Kidney (tissue), 14 donors: ENCODE data around the gene EMILIN3. TPM values are rescaled to one million over a fixed set of nuclear protein-coding genes. Genes with fewer than 3 reads are reported as not detected.
"Not testable (repeated sequence)": the region's sequence is repeated elsewhere in the genome, so short reads cannot be mapped to it uniquely, and the experiment has no call there.

Experiments used
- DNase-seq, 5 donors: peaks; one replicate each; pipeline ENCODE4 v3.0.0-alpha.2; 2013 to 2020
- FAIRE-seq: peaks from 2 replicates; lab custom pipeline; 2012; peaks lifted over from hg19 to GRCh38; lab: Jason Lieb, UNC
- H3K27ac ChIP-seq, 2 donors: one replicate each; pipeline ENCODE4 v1.7.0; 2013; ENCODE audit warnings: low read depth in 2 of 2, low read length in 2 of 2, inconsistent platforms in 1 of 2
- H3K27me3 ChIP-seq: one replicate; pipeline ENCODE4 v1.7.1; 2013; ENCODE audit warnings: low read length, inconsistent platforms; ENCODE audit not compliant: control insufficient read depth, insufficient read depth
- H3K36me3 ChIP-seq, 3 donors: one replicate each; pipeline versions ENCODE4 v1.7.0 to v1.7.1; 2013; ENCODE audit warnings: low read length in 3 of 3, control low read depth in 1 of 3, inconsistent platforms in 1 of 3; ENCODE audit not compliant: insufficient read depth in 3 of 3, control insufficient read depth in 2 of 3
- H3K4me1 ChIP-seq, 3 donors: one replicate each; pipeline versions ENCODE4 v1.7.0 to v1.7.1; 2013; ENCODE audit warnings: low read length in 3 of 3, inconsistent platforms in 1 of 3, low read depth in 1 of 3; ENCODE audit not compliant: control insufficient read depth in 2 of 3, insufficient read depth in 2 of 3
- H3K4me3 ChIP-seq, 3 donors: one replicate each; pipeline versions ENCODE4 v1.7.0 to v1.8.1; 2013; ENCODE audit warnings: low read length in 3 of 3, control low read depth in 1 of 3, inconsistent platforms in 1 of 3
- H3K9ac ChIP-seq, 3 donors: one replicate each; pipeline versions ENCODE4 v1.7.0 to v1.7.1; 2013; ENCODE audit warnings: low read length in 3 of 3, control low read depth in 1 of 3, inconsistent platforms in 1 of 3
- H3K9me3 ChIP-seq, 3 donors: one replicate each; pipeline versions ENCODE4 v1.7.0 to v1.7.1; 2013; ENCODE audit warnings: low read length in 3 of 3, control low read depth in 1 of 3, inconsistent platforms in 1 of 3; ENCODE audit not compliant: control insufficient read depth in 2 of 3, insufficient read depth in 1 of 3
- intact Hi-C: fragments of 100-400 bp; cut with DNase I; formaldehyde crosslinking; loops from one replicate; pipeline ENCODE4 v1.11.1; 2022
- polyA plus RNA-seq: library from polyadenylated mRNA; stranded (reverse); fragments of 350-450 nt; fragmentation: Illumina TruSeq; extraction: RNeasy Lipid Tissue Mini Kit (QIAGEN cat#74804); gene quantifications from one replicate; pipeline ENCODE4 v1.2.3, GENCODE V29; 2014; ENCODE audit warnings: low read depth, low replicate concordance; ENCODE audit not compliant: insufficient read depth
- total RNA-seq: library from RNA; stranded (reverse); fragmentation: NEBNext Ultra II Directional; extraction: Animal tissue kit (Norgen Biotek cat#: 25700); gene quantifications from one replicate; pipeline ENCODE4 v1.2.1, GENCODE V29; 2021
- TF ChIP-seq, protein P1 (sequence below): IDR thresholded peaks from 3 replicates; pipeline ENCODE4 v1.5.1; 2012; ENCODE audit warnings: mild to moderate bottlenecking, moderate library complexity, borderline replicate concordance; ENCODE audit not compliant: insufficient read depth; ENCODE audit errors: extremely low read depth
- donor health status: control.
- donor health status: control.
- donor health status: control.
- donor health status: control.
- donor health status: control.
- donor health status: DM: yes; HTN: yes; CAD: no.
- donor health status: Normal renal cell carcinoma (clear cell type).

The EMILIN3 gene
- total and polyA plus RNA-seq, 2 donors from 2014 or later, result 0.32 to 0.50 TPM

DNA sequence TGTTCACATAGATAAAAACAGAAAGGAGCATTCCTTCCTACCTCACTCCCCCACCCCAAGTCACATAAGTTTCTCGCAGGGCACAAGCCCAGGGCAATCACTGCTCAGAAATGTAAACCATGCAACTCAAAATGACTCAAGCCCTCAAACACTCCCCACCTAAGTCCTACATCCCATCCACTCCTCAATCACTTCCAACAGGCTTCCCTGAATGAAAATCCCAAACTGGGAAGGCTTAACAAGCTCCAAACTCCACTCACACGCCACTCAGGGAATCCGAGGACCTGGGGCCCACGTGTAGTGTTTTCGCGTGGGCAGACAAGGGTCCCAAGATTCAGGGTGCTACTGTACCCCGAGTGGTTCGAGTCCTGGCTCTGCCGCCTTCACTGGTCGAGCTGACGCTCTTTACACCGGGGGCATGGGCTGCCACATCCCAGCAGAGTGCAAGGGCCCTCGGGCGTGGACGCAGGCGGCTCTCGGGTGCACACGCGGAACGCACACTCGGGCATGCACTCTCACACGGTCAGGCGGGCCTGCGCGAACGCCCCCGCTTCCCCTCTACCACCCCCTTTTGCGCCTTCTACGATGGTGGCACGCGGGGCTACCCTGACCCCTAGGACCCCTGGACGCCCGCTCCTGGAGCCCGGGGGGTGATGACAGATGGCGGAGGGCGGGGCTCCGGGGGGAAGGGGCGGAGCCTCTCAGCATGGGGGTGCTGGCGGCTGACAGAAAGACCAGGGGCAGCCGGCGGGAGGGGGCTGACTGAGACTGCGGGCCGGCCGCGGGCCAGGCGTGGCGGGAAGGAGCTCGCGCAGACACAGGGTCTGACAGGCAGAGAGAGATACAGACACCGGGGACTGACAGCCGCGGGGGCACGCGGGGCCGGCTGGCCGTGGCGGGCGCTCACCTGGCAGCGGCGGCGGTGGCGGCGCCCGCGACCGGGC lies 49.7 kb downstream of the EMILIN3 start:
- H3K9ac ChIP-seq, result peak overlapping the region; percentile 43 to 90 (median 78)
- no peaks in the 10 kb centered on the region for H3K27me3 ChIP-seq
- H3K27ac ChIP-seq, result peak overlapping the region; percentile 90
- FAIRE-seq, result no peak
- no peaks in the 10 kb centered on the region for H3K36me3 ChIP-seq
- intact Hi-C loops, result loop anchor here (10.0 kb wide), 1 partner anchor 62 kb away; no protein-coding TSS in a partner anchor
- no peaks in the 10 kb centered on the region for H3K9me3 ChIP-seq
- peak overlapping the region; percentile 64 to 92 (median 81) for H3K4me3 ChIP-seq
- peak; percentile 70 to 94 (median 80) for DNase-seq
- H3K4me1 ChIP-seq, result peaks cover 0 to 11% (median 6%) of the 10 kb centered on the region in 3 donors
- TF ChIP-seq, protein P1, sequence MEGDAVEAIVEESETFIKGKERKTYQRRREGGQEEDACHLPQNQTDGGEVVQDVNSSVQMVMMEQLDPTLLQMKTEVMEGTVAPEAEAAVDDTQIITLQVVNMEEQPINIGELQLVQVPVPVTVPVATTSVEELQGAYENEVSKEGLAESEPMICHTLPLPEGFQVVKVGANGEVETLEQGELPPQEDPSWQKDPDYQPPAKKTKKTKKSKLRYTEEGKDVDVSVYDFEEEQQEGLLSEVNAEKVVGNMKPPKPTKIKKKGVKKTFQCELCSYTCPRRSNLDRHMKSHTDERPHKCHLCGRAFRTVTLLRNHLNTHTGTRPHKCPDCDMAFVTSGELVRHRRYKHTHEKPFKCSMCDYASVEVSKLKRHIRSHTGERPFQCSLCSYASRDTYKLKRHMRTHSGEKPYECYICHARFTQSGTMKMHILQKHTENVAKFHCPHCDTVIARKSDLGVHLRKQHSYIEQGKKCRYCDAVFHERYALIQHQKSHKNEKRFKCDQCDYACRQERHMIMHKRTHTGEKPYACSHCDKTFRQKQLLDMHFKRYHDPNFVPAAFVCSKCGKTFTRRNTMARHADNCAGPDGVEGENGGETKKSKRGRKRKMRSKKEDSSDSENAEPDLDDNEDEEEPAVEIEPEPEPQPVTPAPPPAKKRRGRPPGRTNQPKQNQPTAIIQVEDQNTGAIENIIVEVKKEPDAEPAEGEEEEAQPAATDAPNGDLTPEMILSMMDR, result no peak

DNA sequence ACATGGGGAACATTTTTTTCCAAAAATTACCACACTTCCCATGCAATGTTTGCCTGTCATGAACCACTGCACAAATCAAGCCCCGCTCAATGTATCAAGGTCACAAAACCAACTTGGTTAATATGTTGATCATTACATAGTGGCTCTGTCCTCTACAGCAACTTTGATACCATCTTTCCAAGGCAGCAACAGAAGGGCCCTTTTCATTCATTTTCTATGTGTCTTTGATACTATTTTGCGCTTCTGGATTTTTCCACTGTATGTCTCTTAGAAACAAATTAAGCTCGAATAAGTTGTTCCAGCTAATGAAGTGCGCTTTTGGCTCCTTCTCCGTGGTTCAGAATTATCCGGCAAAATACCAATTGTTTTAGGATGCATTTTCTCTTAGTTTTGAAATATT lies 50.6 kb downstream of the EMILIN3 start:
- Histone ChIP-seq H3K4me3 (peak overlapping the region in 2 of 3 donors; percentile 81 to 92), H3K9me3 (no peaks in the 10 kb centered on the region), H3K9ac (peak overlapping the region in 2 of 3 donors; percentile 2 to 90), H3K27ac (peak overlapping the region; percentile 90), H3K36me3 (no peaks in the 10 kb centered on the region), H3K4me1 (peaks cover 0 to 11% (median 6%) of the 10 kb centered on the region in 3 donors), H3K27me3 (no peaks in the 10 kb centered on the region)
- peak in 1 of 5 donors; percentile 41 for DNase-seq
- TF ChIP-seq, protein P1, result no peak
- peak; percentile 47 for FAIRE-seq
- intact Hi-C loops, result loop anchor here (10.0 kb wide), 1 partner anchor 61 kb away; no protein-coding TSS in a partner anchor

DNA sequence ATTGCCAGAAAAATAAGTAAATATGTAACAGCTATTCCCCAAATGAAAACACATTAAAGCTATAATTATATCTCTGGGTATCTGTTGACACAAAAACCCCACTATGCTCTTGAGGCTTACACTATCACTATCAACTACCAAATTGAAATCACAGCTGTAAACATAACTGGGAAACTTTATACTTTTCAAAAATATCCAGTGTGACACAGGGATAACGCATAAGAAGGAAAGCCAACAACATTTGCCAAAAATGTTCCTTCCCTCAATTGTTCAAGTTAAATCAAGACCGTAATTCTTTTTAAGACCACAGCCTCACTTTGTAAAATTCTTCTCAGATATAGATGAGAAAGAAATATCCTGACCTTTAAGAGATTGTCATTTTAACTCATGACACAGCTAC lies 52.2 kb downstream of the EMILIN3 start:
- Histone ChIP-seq H3K9ac (no peak overlapping the region), H3K27ac (peak overlapping the region in 1 of 2 donors; percentile 14), H3K36me3 (no peaks in the 10 kb centered on the region), H3K4me1 (peaks cover 0 to 17% (median 11%) of the 10 kb centered on the region in 3 donors), H3K4me3 (no peak overlapping the region), H3K27me3 (no peaks in the 10 kb centered on the region), H3K9me3 (no peaks in the 10 kb centered on the region)
- FAIRE-seq (no peak), DNase-seq (no peak)
- TF ChIP-seq, protein P1, result no peak
- intact Hi-C loops, result loop anchor here (10.0 kb wide), 1 partner anchor 60 kb away; no protein-coding TSS in a partner anchor

DNA sequence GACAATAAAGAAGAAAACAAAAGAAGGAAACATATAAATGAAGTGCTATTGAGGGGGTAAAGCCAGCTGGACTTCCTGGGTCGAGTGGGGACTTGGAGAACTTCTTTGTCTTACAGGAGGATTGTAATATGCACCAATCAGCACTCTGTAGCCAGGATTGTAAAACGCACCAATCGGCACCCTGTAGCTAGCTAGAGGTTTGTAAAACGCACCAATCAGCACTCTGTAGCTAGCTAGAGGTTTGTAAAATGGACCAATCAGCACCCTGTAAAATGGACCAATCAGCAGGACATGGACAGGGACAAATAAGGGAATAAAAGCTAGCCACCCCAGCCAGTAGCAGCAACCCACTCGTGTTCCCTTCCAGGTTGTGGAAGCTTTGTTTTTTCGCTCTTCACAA lies 54.6 kb downstream of the EMILIN3 start:
- H3K9ac ChIP-seq, DNase-seq, FAIRE-seq: not testable (repeated sequence)

More for the DNA sequence above, 54.6 kb downstream of the EMILIN3 start:
- H3K36me3 ChIP-seq, H3K27me3 ChIP-seq, H3K27ac ChIP-seq, H3K4me3 ChIP-seq, H3K9me3 ChIP-seq: not testable (repeated sequence)
- H3K4me1 ChIP-seq, result peaks cover 0 to 32% (median 18%) of the 10 kb centered on the region in 3 donors
- intact Hi-C loops, result loop anchor here (10.0 kb wide), 1 partner anchor 57 kb away; no protein-coding TSS in a partner anchor
